K562 (cell line): ENCODE results near the gene KBTBD12.

ENCODE experiments used
- BRF1 ChIP-seq: IDR thresholded peaks from 3 replicates; pipeline ENCODE4 v1.6.1; 2011; ENCODE audit warnings: borderline replicate concordance, mild to moderate bottlenecking; ENCODE audit not compliant: insufficient read length; ENCODE audit errors: extremely low read depth
- CEBPB ChIP-seq: fragments of 450-650 bp; IDR thresholded peaks from 2 replicates; pipeline ENCODE4 v1.6.1; 2016; ENCODE audit warnings: missing genetic modification characterization, missing compliant biosample characterization
- FOXK1 ChIP-seq: sonication (generic); formaldehyde crosslinking; IDR thresholded peaks from 2 replicates; pipeline ENCODE4 v1.8.0; 2022; ENCODE audit warnings: missing genetic modification reagents, mild to moderate bottlenecking, borderline replicate concordance
- GABPA ChIP-seq: fragments of 200-800 bp; sonication (Bioruptor generic); conservative IDR thresholded peaks from 2 replicates; pipeline ENCODE4 v1.6.1; 2016; ENCODE audit warnings: low read depth, missing genetic modification characterization, missing compliant biosample characterization
- GABPB1 ChIP-seq: sonication (generic); formaldehyde crosslinking; IDR thresholded peaks from 2 replicates; pipeline ENCODE4 v1.8.0; 2022; ENCODE audit warnings: mild to moderate bottlenecking, missing genetic modification reagents
- L3MBTL2 ChIP-seq: fragments of 450-650 bp; IDR thresholded peaks from 2 replicates; pipeline ENCODE4 v1.6.1; 2016; ENCODE audit warnings: mild to moderate bottlenecking, moderate library complexity
- TAF1 ChIP-seq: IDR thresholded peaks from 2 replicates; pipeline ENCODE4 v1.6.1; 2011; ENCODE audit warnings: mild to moderate bottlenecking, low read length, moderate library complexity; ENCODE audit not compliant: insufficient read depth, control insufficient read depth, severe bottlenecking; ENCODE audit errors: extremely low read depth
- TCF7 ChIP-seq: sonication (generic); IDR thresholded peaks from 2 replicates; pipeline ENCODE4 v1.6.1; 2016; ENCODE audit warnings: antibody characterized with exemption, borderline replicate concordance
- TF ChIP-seq, protein P1 (sequence below), 2 experiments: fragments of 450-650 bp; formaldehyde crosslinking in 1 of 2; IDR thresholded peaks; 2 replicates each; pipeline versions ENCODE4 v1.4.0 to v1.6.1; 2014 to 2020; ENCODE audit warnings: mild to moderate bottlenecking in 2 of 2, borderline replicate concordance in 1 of 2, low read depth in 1 of 2
- TF ChIP-seq, protein P2 (sequence below): sonication (generic); formaldehyde crosslinking; IDR thresholded peaks from 2 replicates; pipeline ENCODE4 v1.8.0; 2022; ENCODE audit warnings: mild to moderate bottlenecking, low read depth, missing genetic modification reagents

DNA sequence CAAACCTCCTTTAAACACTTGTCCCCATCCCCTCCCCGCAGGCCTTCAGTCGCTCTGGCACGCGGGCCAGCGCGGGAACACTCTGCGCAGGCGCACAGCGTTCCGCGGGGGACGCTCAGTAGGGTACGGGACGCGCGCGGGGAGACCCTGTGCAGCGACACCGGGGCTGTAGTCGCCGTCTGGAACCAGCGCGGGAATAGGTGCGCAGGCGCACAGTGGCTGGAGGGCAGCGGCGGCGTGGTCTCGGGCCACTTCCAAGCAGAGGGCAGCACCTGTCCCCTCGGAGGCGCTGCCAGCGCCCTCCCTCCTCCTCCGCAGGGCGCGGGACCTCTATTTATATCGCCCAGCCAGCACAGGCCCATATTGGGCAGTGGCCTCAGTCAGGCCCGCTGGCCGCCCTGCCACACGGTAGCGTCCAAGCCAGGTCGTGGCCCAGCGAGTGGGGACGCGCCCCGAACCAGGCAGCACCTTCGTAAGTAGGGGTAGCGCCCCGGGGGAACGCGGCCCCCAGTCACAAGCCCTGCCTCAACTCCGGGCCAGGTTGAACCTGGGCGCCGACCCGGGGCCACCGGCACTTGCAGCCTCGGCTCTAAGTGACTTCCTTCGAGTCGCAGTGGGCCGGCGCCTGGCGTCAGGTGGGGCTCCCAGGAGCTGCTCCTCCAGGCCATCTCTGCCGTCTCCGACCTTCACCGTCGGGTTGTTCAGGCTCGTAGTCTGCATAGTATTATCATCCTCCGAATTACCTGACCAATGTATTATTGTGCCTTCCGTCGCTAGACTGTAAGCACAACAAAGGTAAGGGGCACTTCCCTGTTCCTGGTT is at the start of gene KBTBD12:
- TF ChIP-seq CEBPB (tag) (no peak), BRF1 (no peak), L3MBTL2 (no peak), GABPA (tag) (no peak), FOXK1 (CRISPR knock-in tag) (no peak), GABPB1 (CRISPR knock-in tag) (no peak), TCF7 (no peak), TAF1 (no peak)
- TF ChIP-seq, protein P1, sequence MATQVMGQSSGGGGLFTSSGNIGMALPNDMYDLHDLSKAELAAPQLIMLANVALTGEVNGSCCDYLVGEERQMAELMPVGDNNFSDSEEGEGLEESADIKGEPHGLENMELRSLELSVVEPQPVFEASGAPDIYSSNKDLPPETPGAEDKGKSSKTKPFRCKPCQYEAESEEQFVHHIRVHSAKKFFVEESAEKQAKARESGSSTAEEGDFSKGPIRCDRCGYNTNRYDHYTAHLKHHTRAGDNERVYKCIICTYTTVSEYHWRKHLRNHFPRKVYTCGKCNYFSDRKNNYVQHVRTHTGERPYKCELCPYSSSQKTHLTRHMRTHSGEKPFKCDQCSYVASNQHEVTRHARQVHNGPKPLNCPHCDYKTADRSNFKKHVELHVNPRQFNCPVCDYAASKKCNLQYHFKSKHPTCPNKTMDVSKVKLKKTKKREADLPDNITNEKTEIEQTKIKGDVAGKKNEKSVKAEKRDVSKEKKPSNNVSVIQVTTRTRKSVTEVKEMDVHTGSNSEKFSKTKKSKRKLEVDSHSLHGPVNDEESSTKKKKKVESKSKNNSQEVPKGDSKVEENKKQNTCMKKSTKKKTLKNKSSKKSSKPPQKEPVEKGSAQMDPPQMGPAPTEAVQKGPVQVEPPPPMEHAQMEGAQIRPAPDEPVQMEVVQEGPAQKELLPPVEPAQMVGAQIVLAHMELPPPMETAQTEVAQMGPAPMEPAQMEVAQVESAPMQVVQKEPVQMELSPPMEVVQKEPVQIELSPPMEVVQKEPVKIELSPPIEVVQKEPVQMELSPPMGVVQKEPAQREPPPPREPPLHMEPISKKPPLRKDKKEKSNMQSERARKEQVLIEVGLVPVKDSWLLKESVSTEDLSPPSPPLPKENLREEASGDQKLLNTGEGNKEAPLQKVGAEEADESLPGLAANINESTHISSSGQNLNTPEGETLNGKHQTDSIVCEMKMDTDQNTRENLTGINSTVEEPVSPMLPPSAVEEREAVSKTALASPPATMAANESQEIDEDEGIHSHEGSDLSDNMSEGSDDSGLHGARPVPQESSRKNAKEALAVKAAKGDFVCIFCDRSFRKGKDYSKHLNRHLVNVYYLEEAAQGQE (IDR thresholded peaks at IDR 0.05; ENCODE audit: borderline replicate concordance) = no peak
- TF ChIP-seq, protein P1 (CRISPR knock-in tag; IDR thresholded peaks at IDR 0.05; ENCODE audit: low read depth) = no peak
- TF ChIP-seq, protein P2, sequence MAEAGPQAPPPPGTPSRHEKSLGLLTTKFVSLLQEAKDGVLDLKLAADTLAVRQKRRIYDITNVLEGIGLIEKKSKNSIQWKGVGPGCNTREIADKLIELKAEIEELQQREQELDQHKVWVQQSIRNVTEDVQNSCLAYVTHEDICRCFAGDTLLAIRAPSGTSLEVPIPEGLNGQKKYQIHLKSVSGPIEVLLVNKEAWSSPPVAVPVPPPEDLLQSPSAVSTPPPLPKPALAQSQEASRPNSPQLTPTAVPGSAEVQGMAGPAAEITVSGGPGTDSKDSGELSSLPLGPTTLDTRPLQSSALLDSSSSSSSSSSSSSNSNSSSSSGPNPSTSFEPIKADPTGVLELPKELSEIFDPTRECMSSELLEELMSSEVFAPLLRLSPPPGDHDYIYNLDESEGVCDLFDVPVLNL = no peak
